GM12878 (cell line): ENCODE data around the gene ARID3A. TPM values are rescaled to one million over a fixed set of nuclear protein-coding genes. Genes with fewer than 3 reads are reported as not detected.

Experiments
- ATAC-seq: fragments of 200-7000 bp; cut with Tn5 transposase; 3 replicates; pipeline ENCODE4 v1.9.1; 2020; ENCODE audit warnings: mild to moderate bottlenecking, moderate library complexity
- BruUV-seq: library from RNA; stranded (reverse); fragments of 400-500 nt; replicated peaks from 2 replicates; lab custom pipeline; 2021; lab: Mats Ljungman, UMichigan
- CTCF ChIA-PET: fragments of 300-600 bp; sonication (Branson Sonifier 250); formaldehyde crosslinking; extraction: SDS; loops from one replicate; lab custom pipeline; 2021; ENCODE audit warnings: inconsistent platforms; lab: Yijun Ruan, JAX
- POLR2A ChIA-PET: fragments of 350-600 bp; formaldehyde crosslinking; extraction: SDS; loops from one replicate; lab custom pipeline; 2021; ENCODE audit warnings: inconsistent platforms; lab: Charles Lee
- RAD21 ChIA-PET: fragments of 300-600 bp; sonication (Branson Sonifier 250); formaldehyde crosslinking; loops from one replicate; lab custom pipeline; 2023; ENCODE audit warnings: antibody characterized with exemption; ENCODE audit not compliant: unreplicated experiment; lab: Charles Lee
- SMC1A ChIA-PET: fragments of 300-600 bp; sonication (Branson Sonifier 250); formaldehyde crosslinking; loops from one replicate; lab custom pipeline; 2023; ENCODE audit not compliant: unreplicated experiment, uncharacterized antibody; lab: Charles Lee
- DNase-seq: peaks from one replicate; pipeline ENCODE4 v3.0.0-alpha.2; 2011; ENCODE audit warnings: low read depth, low spot score
- FAIRE-seq: peaks from 3 replicates; lab custom pipeline; 2011; peaks lifted over from hg19 to GRCh38; lab: Jason Lieb, UNC
- H2AFZ ChIP-seq: 2 replicates; pipeline ENCODE4 v1.6.0; 2011; ENCODE audit warnings: low read depth, low read length, control low read depth; ENCODE audit not compliant: control insufficient read depth
- H3K27ac ChIP-seq: 2 replicates; pipeline ENCODE4 v1.5.1; 2011; ENCODE audit warnings: control low read depth; ENCODE audit not compliant: control insufficient read depth, insufficient read depth
- H3K27me3 ChIP-seq, 2 experiments: replicated peaks in 1 of 2; 2 replicates each; pipeline versions ENCODE4 v1.6.0 to v1.6.1; 2011; ENCODE audit warnings: low read length in 1 of 2; ENCODE audit not compliant: control insufficient read depth in 2 of 2, insufficient read depth in 2 of 2
- H3K36me3 ChIP-seq, 2 experiments: 2 replicates each; pipeline ENCODE4 v1.5.1; 2011; ENCODE audit warnings: low read length in 1 of 2; ENCODE audit not compliant: control insufficient read depth in 2 of 2, insufficient read depth in 2 of 2
- H3K4me1 ChIP-seq: 2 replicates; pipeline ENCODE4 v1.6.1; 2011; ENCODE audit warnings: mild to moderate bottlenecking, low read length, moderate library complexity, mixed read lengths; ENCODE audit not compliant: control insufficient read depth, insufficient read depth
- H3K4me2 ChIP-seq: 2 replicates; pipeline ENCODE4 v1.6.0; 2011; ENCODE audit warnings: control low read depth; ENCODE audit not compliant: control insufficient read depth, insufficient read depth
- H3K4me3 ChIP-seq: fragments of 200-600 bp; sonication (generic); 2 replicates; pipeline ENCODE4 v1.5.1; 2016
- H3K79me2 ChIP-seq: 2 replicates; pipeline ENCODE4 v1.6.0; 2011; ENCODE audit warnings: low read length; ENCODE audit not compliant: control insufficient read depth, insufficient read depth
- H3K9ac ChIP-seq: 2 replicates; pipeline ENCODE4 v1.8.0; 2011; ENCODE audit warnings: low read length, control low read depth, mixed read lengths; ENCODE audit not compliant: control insufficient read depth, insufficient read depth
- H3K9me3 ChIP-seq: replicated peaks from 3 replicates; pipeline ENCODE4 v1.5.1; 2011; ENCODE audit warnings: mild to moderate bottlenecking, low read length; ENCODE audit not compliant: control insufficient read depth, insufficient read depth
- H4K20me1 ChIP-seq: 2 replicates; pipeline ENCODE4 v1.6.0; 2011; ENCODE audit not compliant: control insufficient read depth, insufficient read depth
- E2F8 ChIP-seq: fragments of 450-650 bp; IDR thresholded peaks from 2 replicates; pipeline ENCODE4 v1.6.1; 2018; ENCODE audit warnings: mild to moderate bottlenecking, low read depth, moderate library complexity; ENCODE audit not compliant: partially characterized antibody
- ETV6 ChIP-seq, 2 experiments: fragments of 450-650 bp in 1 of 2; IDR thresholded peaks in 1 of 2; conservative IDR thresholded peaks in 1 of 2; 2 replicates each; pipeline ENCODE4 v1.6.1; 2014; ENCODE audit warnings: antibody characterized with exemption in 1 of 2, borderline replicate concordance in 1 of 2, low read depth in 1 of 2, mild to moderate bottlenecking in 1 of 2, moderate library complexity in 1 of 2
- POLR2A ChIP-seq: IDR thresholded peaks from 2 replicates; pipeline ENCODE4 v1.6.1; 2011; ENCODE audit warnings: low read depth, mild to moderate bottlenecking, low read length
- TBL1XR1 ChIP-seq: IDR thresholded peaks from 2 replicates; pipeline ENCODE4 v1.6.1; 2012; ENCODE audit warnings: low read depth, low read length, improper control_type of control experiment
- WGBS: methylation state at CpG from one replicate; pipeline ENCODE4 v1.1.6; 2016; ENCODE audit warnings: low lambda C conversion rate; ENCODE audit not compliant: insufficient replicate concordance, insufficient coverage; ENCODE audit errors: missing lambda C conversion rate; 5-methylcytosine and 5-hydroxymethylcytosine counted together
- in situ Hi-C: fragments of 300-500 bp; cut with MboI; formaldehyde crosslinking; loops from 9 replicates; pipeline ENCODE4 v1.14.3; 2018; ENCODE audit warnings: mixed read lengths
- intact Hi-C: fragments of 100-400 bp; cut with micrococcal nuclease; formaldehyde crosslinking; loops from one replicate; pipeline ENCODE4 v1.14.2; 2022; ENCODE audit not compliant: unreplicated experiment
- polyA plus RNA-seq, 11 experiments: library from polyadenylated mRNA; depleted of rRNA in 4 of 11; unstranded in 6 of 11; stranded (reverse) in 5 of 11; fragments of >200 nt; fragmentation: Nextera tagmentation in 4 of 11; fragmentation: Illumina TruSeq in 1 of 11; extraction: Ambion mirVana in 4 of 11; extraction: Trizol in 1 of 11; gene quantifications; 1 replicate in 1 of 11; 2 replicates in 10 of 11; pipeline versions ENCODE4 v1.2.1 to v1.2.3, GENCODE V29; 2011 to 2016; ENCODE audit warnings: inconsistent platforms in 2 of 11, missing spikeins in 2 of 11, low read depth in 1 of 11
- total RNA-seq, 4 experiments: library from RNA; depleted of rRNA in 3 of 4; stranded (reverse); fragments of >200 nt in 3 of 4; fragmentation: Illumina TruSeq in 1 of 4; extraction: Trizol in 1 of 4; gene quantifications; 2 replicates each; pipeline versions ENCODE4 v1.2.1 to v1.2.3, GENCODE V29; 2013 to 2021

ARID3A gene
- total and polyA plus RNA-seq, 10 of the 15 experiments (the other 5 are each of a cell fraction or from before 2014, with no cell fraction given): 0.76 to 70.0 (median 16.7) TPM

DNA sequence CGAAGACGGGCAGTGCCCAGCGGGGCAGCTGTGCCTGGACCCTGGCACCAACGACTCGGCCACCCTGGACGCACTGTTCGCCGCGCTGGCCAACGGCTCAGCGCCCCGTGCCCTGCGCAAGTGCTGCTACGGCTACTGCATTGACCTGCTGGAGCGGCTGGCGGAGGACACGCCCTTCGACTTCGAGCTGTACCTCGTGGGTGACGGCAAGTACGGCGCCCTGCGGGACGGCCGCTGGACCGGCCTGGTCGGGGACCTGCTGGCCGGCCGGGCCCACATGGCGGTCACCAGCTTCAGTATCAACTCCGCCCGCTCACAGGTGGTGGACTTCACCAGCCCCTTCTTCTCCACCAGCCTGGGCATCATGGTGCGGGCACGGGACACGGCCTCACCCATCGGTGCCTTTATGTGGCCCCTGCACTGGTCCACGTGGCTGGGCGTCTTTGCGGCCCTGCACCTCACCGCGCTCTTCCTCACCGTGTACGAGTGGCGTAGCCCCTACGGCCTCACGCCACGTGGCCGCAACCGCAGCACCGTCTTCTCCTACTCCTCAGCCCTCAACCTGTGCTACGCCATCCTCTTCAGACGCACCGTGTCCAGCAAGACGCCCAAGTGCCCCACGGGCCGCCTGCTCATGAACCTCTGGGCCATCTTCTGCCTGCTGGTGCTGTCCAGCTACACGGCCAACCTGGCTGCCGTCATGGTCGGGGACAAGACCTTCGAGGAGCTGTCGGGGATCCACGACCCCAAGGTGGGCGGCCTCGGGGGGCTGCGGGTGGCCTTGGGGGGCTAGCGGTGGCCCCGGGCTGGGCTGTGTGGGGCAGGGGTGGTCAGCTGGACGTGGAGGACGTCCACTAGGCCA lies 79.2 kb downstream of the ARID3A start:
- in situ Hi-C loops: no loop called here
- no peaks in the 10 kb centered on the region for H3K79me2 ChIP-seq
- no TSS peak for BruUV-seq
- no peaks in the 10 kb centered on the region for H4K20me1 ChIP-seq
- no peak overlapping the region for H3K27ac ChIP-seq
- WGBS: 93% methylated on average over 65 of the region's 70 CpGs
- ChIA-PET SMC1A (no interaction called here), POLR2A (interaction anchor here (0.6 kb wide), 1 partner anchor 90 kb away, joined by 5 read pairs; no protein-coding TSS in a partner anchor), RAD21 (no interaction called here), CTCF (no interaction called here)
- FAIRE-seq (no peak), ATAC-seq (no peak), DNase-seq (no peak)
- no peak overlapping the region for H2AFZ ChIP-seq
- no peak overlapping the region for H3K9ac ChIP-seq
- no peak overlapping the region for H3K4me3 ChIP-seq
- intact Hi-C loops: no loop called here
- H3K4me1 ChIP-seq: no peaks in the 10 kb centered on the region
- H3K9me3 ChIP-seq: no peaks in the 10 kb centered on the region
- peaks cover 0 to 6% of the 10 kb centered on the region in 2 experiments; a peak in 3 of 4 replicates for H3K36me3 ChIP-seq
- H3K27me3 ChIP-seq: peaks cover 3 to 5% of the 10 kb centered on the region in 2 experiments; a peak in 3 of 4 replicates
- H3K4me2 ChIP-seq: no peak overlapping the region
- TF ChIP-seq POLR2A (0 out of 2 replicates have a peak, but pooled peaks have one; percentile 18), ETV6 (conservative IDR thresholded peaks at IDR 0.05 in 1 of 2, IDR thresholded peaks at IDR 0.05 in 1 of 2; ENCODE audit: borderline replicate concordance in 1 of 2, low read depth in 1 of 2) (no peak), TBL1XR1 (no peak)

GRCh38 chr19:1006711-1007398 lies 81.0 kb downstream of the ARID3A start:
- CTCF ChIA-PET: no interaction called here

More at GRCh38 chr19:1006711-1007398, 81.0 kb downstream of the ARID3A start:
- no peaks in the 10 kb centered on the region for H3K9me3 ChIP-seq
- no peak overlapping the region for H3K4me3 ChIP-seq
- DNase-seq (no peak), FAIRE-seq (no peak), ATAC-seq (no peak)
- H3K79me2 ChIP-seq: no peaks in the 10 kb centered on the region
- no peaks in the 10 kb centered on the region for H3K27me3 ChIP-seq
- intact Hi-C loops (no loop called here), in situ Hi-C loops (no loop called here)
- peaks cover 0 to 15% of the 10 kb centered on the region in 2 experiments; a peak in 3 of 4 replicates for H3K36me3 ChIP-seq
- no TSS peak for BruUV-seq
- H2AFZ ChIP-seq: no peak overlapping the region
- SMC1A ChIA-PET: no interaction called here
- H3K9ac ChIP-seq: no peak overlapping the region
- no peak overlapping the region for H3K27ac ChIP-seq
- no peak for TF ChIP-seq E2F8
- TF ChIP-seq POLR2A: 0 out of 2 replicates have a peak, but pooled peaks have one; percentile 18
- RAD21 ChIA-PET: no interaction called here
- no peaks in the 10 kb centered on the region for H4K20me1 ChIP-seq
- POLR2A ChIA-PET: no interaction called here
- no peak overlapping the region for H3K4me2 ChIP-seq
- 81% methylated on average over 27 of the region's 27 CpGs for WGBS
- no peaks in the 10 kb centered on the region for H3K4me1 ChIP-seq
